Cardiac atrium fibroblast (primary cell): ENCODE data around the gene RPS6KA1. TPM values are rescaled to one million over a fixed set of nuclear protein-coding genes. Genes with fewer than 3 reads are reported as not detected.

Experiments used
- total RNA-seq: library from RNA; depleted of rRNA; stranded (reverse); fragments of >200 nt; gene quantifications from 2 replicates; pipeline ENCODE4 v1.2.3, GENCODE V29; 2015

Gene RPS6KA1
- total RNA-seq, result 1.4 and 3.2 TPM in 2 replicates

GRCh38 chr1:26529655-26530409, at the start of gene RPS6KA1:
TSS of gene RPS6KA1 (plus strand) at chr1:26529761. CDS start at chr1:26529921, 160 bp downstream.

Other genes starting within 250 kb of the RPS6KA1 start
- gene SH3BGRL3, start 249.7 kb upstream of the RPS6KA1 start, total RNA-seq, result 162 and 186 TPM in 2 replicates
- gene UBXN11, start 223.1 kb upstream of the RPS6KA1 start, total RNA-seq, result 2.6 and 3.6 TPM in 2 replicates
- gene CD52, start 211.8 kb upstream of the RPS6KA1 start, total RNA-seq, result not detected in 2 replicates
- not detected in 2 replicates for gene CRYBG2, start 175.6 kb upstream of the RPS6KA1 start, total RNA-seq
- not detected in 2 replicates for gene ZNF683, start 157.0 kb upstream of the RPS6KA1 start, total RNA-seq
- gene LIN28A, start 118.9 kb upstream of the RPS6KA1 start, total RNA-seq, result not detected in 2 replicates
- 48.9 and 49.5 TPM in 2 replicates for gene DHDDS, start 97.4 kb upstream of the RPS6KA1 start, total RNA-seq
- 249 and 474 TPM in 2 replicates for gene HMGN2, start 57.3 kb upstream of the RPS6KA1 start, total RNA-seq
- gene ARID1A, start 166.3 kb downstream of the RPS6KA1 start, total RNA-seq, result 16.2 and 18.1 TPM in 2 replicates